ENCODE data around the gene UPF2.
"Not testable (repeated sequence)": the region's sequence is repeated elsewhere in the genome, so short reads cannot be mapped to it uniquely, and the experiment has no call there.

UPF2 gene

DNA sequence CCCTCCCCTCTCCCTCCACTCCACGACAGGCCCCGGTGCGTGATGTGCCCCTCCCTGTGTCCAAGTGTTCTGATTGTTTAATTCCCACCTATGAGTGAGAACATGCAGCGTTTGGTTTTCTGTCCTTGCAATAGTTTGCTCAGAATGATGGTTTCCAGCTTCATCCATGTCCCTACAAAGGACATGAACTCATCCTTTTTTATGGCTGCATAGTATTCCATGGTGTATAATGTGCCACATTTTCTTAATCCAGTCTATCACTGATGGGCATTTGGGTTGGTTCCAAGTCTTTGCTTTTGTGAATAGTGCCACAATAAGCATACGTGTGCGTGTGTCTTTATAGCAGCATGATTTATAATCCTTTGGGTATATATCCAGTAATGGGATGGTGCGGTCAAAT, 70.1 kb downstream of the UPF2 start:
- not testable (repeated sequence) for H3K4me1 ChIP-seq (ENCODE audit: control insufficient read depth, insufficient read depth, low read length); H3K27me3 ChIP-seq (ENCODE audit: control insufficient read depth, insufficient read depth, low read length, poor library complexity, severe bottlenecking); H3K4me3 ChIP-seq (ENCODE audit: insufficient read depth, low read depth, low read length); H3K27ac ChIP-seq (ENCODE audit: insufficient read depth, low read depth, low read length, poor library complexity, severe bottlenecking); H3K36me3 ChIP-seq (ENCODE audit: control insufficient read depth, insufficient read depth, low read length); H3K9me3 ChIP-seq (ENCODE audit: control insufficient read depth, low read length)
- WGBS, 2 experiments, result 94 to 97% methylated on average over 7 of the region's 7 CpGs

DNA sequence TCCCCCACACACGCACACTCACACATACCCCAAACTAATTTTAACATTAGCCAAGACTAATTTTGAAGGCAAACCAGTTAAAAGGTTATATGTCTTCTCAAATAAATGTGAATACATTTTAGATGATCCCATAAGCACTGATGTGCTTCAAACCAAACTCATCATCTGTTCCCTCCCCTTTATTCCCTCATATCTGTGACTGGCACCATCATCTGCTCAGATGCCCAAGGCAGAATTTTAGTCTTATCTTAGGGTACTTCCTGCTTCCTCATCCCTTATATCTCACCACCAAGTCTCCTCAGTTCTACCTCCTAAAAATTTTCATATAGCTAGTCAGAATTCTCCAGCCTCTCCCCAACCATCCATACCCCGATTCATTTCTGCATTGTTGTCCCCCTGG, 80.4 kb downstream of the UPF2 start:
- Histone ChIP-seq H3K9me3 (ENCODE audit: control insufficient read depth, low read length) (no peaks in the 10 kb centered on the region), H3K27ac (ENCODE audit: insufficient read depth, low read depth, low read length, poor library complexity, severe bottlenecking) (no peak overlapping the region), H3K4me3 (ENCODE audit: insufficient read depth, low read depth, low read length) (no peak overlapping the region), H3K36me3 (ENCODE audit: control insufficient read depth, insufficient read depth, low read length) (peaks cover 19% of the 10 kb centered on the region), H3K27me3 (ENCODE audit: control insufficient read depth, insufficient read depth, low read length, poor library complexity, severe bottlenecking) (no peaks in the 10 kb centered on the region), H3K4me1 (ENCODE audit: control insufficient read depth, insufficient read depth, low read length) (no peaks in the 10 kb centered on the region)
- WGBS, 2 experiments, result 92 to 95% methylated on average over 2 of the region's 2 CpGs

DNA sequence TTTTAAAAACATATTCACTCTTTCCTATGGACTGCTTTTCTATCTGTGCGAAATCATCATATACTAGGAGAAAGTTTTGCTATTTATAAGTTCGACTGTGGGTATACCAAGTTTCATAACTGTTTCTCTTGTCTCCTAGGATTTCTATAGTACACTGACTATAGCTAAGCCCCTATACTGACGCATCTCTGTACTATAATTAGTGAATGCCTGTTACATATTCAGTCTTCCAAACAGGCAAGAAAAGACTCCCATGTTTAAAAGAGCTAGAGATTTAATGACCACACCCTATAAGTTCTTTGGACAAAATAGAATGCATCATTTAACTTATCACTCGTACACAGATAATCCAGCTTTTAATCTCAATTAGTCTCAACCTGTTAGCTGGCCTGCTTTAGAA, 80.8 kb downstream of the UPF2 start:
- 96 to 98% methylated on average over 4 of the region's 4 CpGs for WGBS, 2 experiments
- Histone ChIP-seq H3K4me1 (ENCODE audit: control insufficient read depth, insufficient read depth, low read length) (no peaks in the 10 kb centered on the region), H3K27ac (ENCODE audit: insufficient read depth, low read depth, low read length, poor library complexity, severe bottlenecking) (no peak overlapping the region), H3K9me3 (ENCODE audit: control insufficient read depth, low read length) (no peaks in the 10 kb centered on the region), H3K4me3 (ENCODE audit: insufficient read depth, low read depth, low read length) (no peak overlapping the region), H3K36me3 (ENCODE audit: control insufficient read depth, insufficient read depth, low read length) (peaks cover 19% of the 10 kb centered on the region), H3K27me3 (ENCODE audit: control insufficient read depth, insufficient read depth, low read length, poor library complexity, severe bottlenecking) (no peaks in the 10 kb centered on the region)

- no peak overlapping the region for H3K4me3 ChIP-seq (ENCODE audit: insufficient read depth, low read depth, low read length)
- H3K4me1 ChIP-seq (ENCODE audit: control insufficient read depth, insufficient read depth, low read length), result no peaks in the 10 kb centered on the region
- H3K36me3 ChIP-seq (ENCODE audit: control insufficient read depth, insufficient read depth, low read length), result peaks cover 18% of the 10 kb centered on the region
- H3K27ac ChIP-seq (ENCODE audit: insufficient read depth, low read depth, low read length, poor library complexity, severe bottlenecking), result no peak overlapping the region
- 89 to 95% methylated on average over 3 to 4 of the region's 4 CpGs for WGBS, 2 experiments
- H3K27me3 ChIP-seq (ENCODE audit: control insufficient read depth, insufficient read depth, low read length, poor library complexity, severe bottlenecking), result no peaks in the 10 kb centered on the region
- no peaks in the 10 kb centered on the region for H3K9me3 ChIP-seq (ENCODE audit: control insufficient read depth, low read length)
Measured at GRCh38 chr10:11959966-11960365, 82.6 kb downstream of the UPF2 start.

- H3K4me1 ChIP-seq (ENCODE audit: control insufficient read depth, insufficient read depth, low read length), result no peaks in the 10 kb centered on the region
- peaks cover 18% of the 10 kb centered on the region for H3K36me3 ChIP-seq (ENCODE audit: control insufficient read depth, insufficient read depth, low read length)
- no peaks in the 10 kb centered on the region for H3K9me3 ChIP-seq (ENCODE audit: control insufficient read depth, low read length)
- H3K27me3 ChIP-seq (ENCODE audit: control insufficient read depth, insufficient read depth, low read length, poor library complexity, severe bottlenecking), result no peaks in the 10 kb centered on the region
- H3K27ac ChIP-seq (ENCODE audit: insufficient read depth, low read depth, low read length, poor library complexity, severe bottlenecking), result no peak overlapping the region
- 94 to 98% methylated on average over 7 of the region's 7 CpGs for WGBS, 2 experiments
- no peak overlapping the region for H3K4me3 ChIP-seq (ENCODE audit: insufficient read depth, low read depth, low read length)
Measured at GRCh38 chr10:11958956-11959355, 83.7 kb downstream of the UPF2 start.

- H3K9me3 ChIP-seq (ENCODE audit: control insufficient read depth, low read length), result no peaks in the 10 kb centered on the region
- no peak overlapping the region for H3K27ac ChIP-seq (ENCODE audit: insufficient read depth, low read depth, low read length, poor library complexity, severe bottlenecking)
- H3K4me1 ChIP-seq (ENCODE audit: control insufficient read depth, insufficient read depth, low read length), result no peaks in the 10 kb centered on the region
- peaks cover 7% of the 10 kb centered on the region for H3K36me3 ChIP-seq (ENCODE audit: control insufficient read depth, insufficient read depth, low read length)
- WGBS, 2 experiments, result 96 to 99% methylated on average over 4 of the region's 5 CpGs
- no peak overlapping the region for H3K4me3 ChIP-seq (ENCODE audit: insufficient read depth, low read depth, low read length)
- no peaks in the 10 kb centered on the region for H3K27me3 ChIP-seq (ENCODE audit: control insufficient read depth, insufficient read depth, low read length, poor library complexity, severe bottlenecking)
Measured at GRCh38 chr10:11951695-11952094, 90.9 kb downstream of the UPF2 start.

DNA sequence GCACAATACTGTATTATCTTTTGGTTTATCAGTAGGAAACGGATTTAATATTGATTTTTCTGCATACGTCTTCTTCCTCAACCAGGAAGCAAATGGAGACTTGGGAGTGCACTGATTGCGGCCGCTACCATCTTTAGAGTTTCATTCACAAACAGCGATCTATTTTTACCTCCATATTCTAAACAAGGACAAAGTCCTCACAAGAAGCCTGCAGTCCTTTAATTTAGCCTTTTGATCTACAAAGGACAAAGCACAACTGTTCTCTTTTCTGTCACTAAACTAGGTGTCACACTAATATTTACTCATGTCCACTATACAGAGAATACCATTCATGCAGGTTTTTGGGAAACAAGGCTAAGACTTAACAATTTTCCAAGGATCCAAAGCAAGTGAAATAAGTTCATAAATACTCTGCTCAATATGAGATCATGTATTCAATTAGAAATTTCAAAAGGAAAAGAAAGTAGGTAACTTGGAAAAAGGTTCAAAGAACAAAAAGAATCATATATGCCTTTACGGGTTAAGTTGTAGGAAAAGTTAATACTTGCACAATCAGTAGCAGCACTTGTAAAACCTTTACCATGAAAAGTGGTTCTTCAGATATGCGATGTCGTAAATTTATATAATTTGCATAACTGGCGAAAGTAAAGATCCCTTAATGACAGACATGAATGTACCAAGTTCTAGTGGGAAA, 92.1 kb downstream of the UPF2 start:
- Histone ChIP-seq H3K27me3 (ENCODE audit: control insufficient read depth, insufficient read depth, low read length, poor library complexity, severe bottlenecking) (no peaks in the 10 kb centered on the region), H3K27ac (ENCODE audit: insufficient read depth, low read depth, low read length, poor library complexity, severe bottlenecking) (no peak overlapping the region), H3K36me3 (ENCODE audit: control insufficient read depth, insufficient read depth, low read length) (peaks cover 3% of the 10 kb centered on the region)

GRCh38 chr10:11949152-11949551, 93.5 kb downstream of the UPF2 start:
- no peak overlapping the region for H3K4me3 ChIP-seq (ENCODE audit: insufficient read depth, low read depth, low read length)
- no peaks in the 10 kb centered on the region for H3K36me3 ChIP-seq (ENCODE audit: control insufficient read depth, insufficient read depth, low read length)
- WGBS, 2 experiments, result 53 to 81% methylated on average over 1 to 2 of the region's 2 CpGs
- no peaks in the 10 kb centered on the region for H3K9me3 ChIP-seq (ENCODE audit: control insufficient read depth, low read length)
- H3K27me3 ChIP-seq (ENCODE audit: control insufficient read depth, insufficient read depth, low read length, poor library complexity, severe bottlenecking), result no peaks in the 10 kb centered on the region
- no peaks in the 10 kb centered on the region for H3K4me1 ChIP-seq (ENCODE audit: control insufficient read depth, insufficient read depth, low read length)
- H3K27ac ChIP-seq (ENCODE audit: insufficient read depth, low read depth, low read length, poor library complexity, severe bottlenecking), result no peak overlapping the region

More for the DNA sequence above, 92.1 kb downstream of the UPF2 start:
- no peaks in the 10 kb centered on the region for H3K9me3 ChIP-seq (ENCODE audit: control insufficient read depth, low read length)
- WGBS, 2 experiments, result 94 to 96% methylated on average over 9 of the region's 9 CpGs
- no peaks in the 10 kb centered on the region for H3K4me1 ChIP-seq (ENCODE audit: control insufficient read depth, insufficient read depth, low read length)
- H3K4me3 ChIP-seq (ENCODE audit: insufficient read depth, low read depth, low read length), result no peak overlapping the region

- Histone ChIP-seq H3K4me3 (ENCODE audit: insufficient read depth, low read depth, low read length) (no peak overlapping the region), H3K36me3 (ENCODE audit: control insufficient read depth, insufficient read depth, low read length) (peaks cover 5% of the 10 kb centered on the region), H3K27me3 (ENCODE audit: control insufficient read depth, insufficient read depth, low read length, poor library complexity, severe bottlenecking) (no peaks in the 10 kb centered on the region), H3K27ac (ENCODE audit: insufficient read depth, low read depth, low read length, poor library complexity, severe bottlenecking) (no peak overlapping the region), H3K9me3 (ENCODE audit: control insufficient read depth, low read length) (no peaks in the 10 kb centered on the region), H3K4me1 (ENCODE audit: control insufficient read depth, insufficient read depth, low read length) (no peaks in the 10 kb centered on the region)
- 91% methylated on average over 8 of the region's 8 CpGs for WGBS, 2 experiments
Measured at GRCh38 chr10:11946652-11947051, 96.0 kb downstream of the UPF2 start.

GRCh38 chr10:11936389-11937152, 106.0 kb downstream of the UPF2 start:
- H3K27me3 ChIP-seq (ENCODE audit: control insufficient read depth, insufficient read depth, low read length, poor library complexity, severe bottlenecking), result no peaks in the 10 kb centered on the region
- no peak overlapping the region for H3K27ac ChIP-seq (ENCODE audit: insufficient read depth, low read depth, low read length, poor library complexity, severe bottlenecking)
- H3K4me3 ChIP-seq (ENCODE audit: insufficient read depth, low read depth, low read length), result no peak overlapping the region
- H3K9me3 ChIP-seq (ENCODE audit: control insufficient read depth, low read length), result no peaks in the 10 kb centered on the region
- H3K36me3 ChIP-seq (ENCODE audit: control insufficient read depth, insufficient read depth, low read length), result no peaks in the 10 kb centered on the region
- WGBS, 2 experiments, result 16 to 19% methylated on average over 5 to 7 of the region's 8 CpGs
- peaks cover 8% of the 10 kb centered on the region for H3K4me1 ChIP-seq (ENCODE audit: control insufficient read depth, insufficient read depth, low read length)
